H7 (cell line): ENCODE measurements around the gene FAM163B. TPM values are rescaled to one million over a fixed set of nuclear protein-coding genes. Genes with fewer than 3 reads are reported as not detected.
A peak's percentile ranks its signal among the peaks of the same experiment; 100 is the strongest.

Experiments
- DNase-seq: peaks from one replicate; pipeline ENCODE4 v3.0.0; 2012
- H3K27me3 ChIP-seq: 2 replicates; pipeline ENCODE4 v1.6.0; 2011; ENCODE audit warnings: mild to moderate bottlenecking, low read length; ENCODE audit not compliant: control insufficient read depth, insufficient read depth
- H3K36me3 ChIP-seq: replicated peaks from 2 replicates; pipeline ENCODE4 v1.5.1; 2011; ENCODE audit warnings: low read length; ENCODE audit not compliant: control insufficient read depth, insufficient read depth
- H3K4me3 ChIP-seq: 2 replicates; pipeline ENCODE4 v1.5.1; 2011; ENCODE audit warnings: low read depth, mild to moderate bottlenecking, control low read depth, low read length, moderate library complexity; ENCODE audit not compliant: insufficient read depth
- total RNA-seq: library from RNA; depleted of rRNA; stranded (reverse); fragments of >200 nt; shearing (Covaris generic); gene quantifications from 2 replicates; pipeline ENCODE4 v1.2.3, GENCODE V29; 2014; rRNA removed

FAM163B gene
- 1.2 and 3.7 TPM in 2 replicates for total RNA-seq

GRCh38 chr9:133609311-133610098, at the start of gene FAM163B:
Gene FAM163B, minus strand, starts transcription at chr9:133609389. Its CDS starts 29,166 bp downstream, at chr9:133580223.
- Histone ChIP-seq H3K27me3 (peaks cover 9% of the 10 kb centered on the region), H3K4me3 (peak within 1 kb of the TSS; percentile 29), H3K36me3 (no peaks in the 10 kb centered on the region)
- peak; percentile 98 for DNase-seq

GRCh38 chr9:133657120-133657661, 48.0 kb upstream of the FAM163B start:
- no peak overlapping the region for H3K4me3 ChIP-seq
- DNase-seq: no peak
- peaks cover 16% of the 10 kb centered on the region for H3K27me3 ChIP-seq
- no peaks in the 10 kb centered on the region for H3K36me3 ChIP-seq

DNA sequence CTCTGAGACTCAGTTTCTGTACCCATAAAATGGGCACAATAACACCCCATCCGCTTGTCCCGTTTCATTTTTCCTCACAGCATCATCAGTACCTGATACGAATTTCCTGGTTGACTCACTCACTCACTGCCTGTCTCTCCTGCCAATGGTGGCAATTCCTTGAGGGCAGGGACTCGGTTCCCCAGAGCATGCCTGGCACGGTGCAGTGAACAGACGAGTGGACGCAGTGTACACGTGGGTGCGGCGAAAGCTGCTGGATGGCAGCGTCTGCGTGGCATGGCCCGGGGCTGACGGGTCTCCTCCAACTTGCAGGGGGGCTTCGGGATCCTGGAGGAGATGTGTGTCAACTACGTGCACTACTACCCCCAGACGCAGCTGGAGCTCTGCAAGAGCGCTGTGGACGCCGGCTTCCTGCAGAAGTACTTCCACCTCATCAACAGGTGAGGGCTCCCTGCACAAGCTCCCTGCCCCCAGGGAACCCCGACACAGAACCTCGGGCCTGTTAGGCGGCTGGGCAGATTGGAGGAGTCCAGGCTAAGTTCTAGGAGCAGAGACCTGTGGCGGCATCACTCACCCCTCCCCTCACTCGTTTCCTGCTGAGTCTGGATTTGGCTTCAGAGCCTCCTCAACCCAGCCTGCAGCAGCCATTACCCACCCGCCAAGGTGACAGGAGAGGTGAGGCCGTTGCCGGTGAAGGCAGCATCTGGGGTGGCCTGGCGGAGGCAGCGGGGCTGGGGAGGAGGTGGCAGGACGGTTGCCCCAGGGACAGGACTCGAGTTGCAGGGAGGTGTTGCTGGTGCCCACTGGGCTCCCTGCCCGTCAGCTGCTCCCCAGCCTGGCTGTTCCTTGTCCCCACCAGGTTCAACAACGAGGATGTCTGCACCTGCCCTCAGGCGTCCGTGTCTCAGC, 47.3 kb upstream of the FAM163B start:
- Histone ChIP-seq H3K36me3 (no peaks in the 10 kb centered on the region), H3K4me3 (no peak overlapping the region), H3K27me3 (peaks cover 16% of the 10 kb centered on the region)
- DNase-seq: no peak

DNA sequence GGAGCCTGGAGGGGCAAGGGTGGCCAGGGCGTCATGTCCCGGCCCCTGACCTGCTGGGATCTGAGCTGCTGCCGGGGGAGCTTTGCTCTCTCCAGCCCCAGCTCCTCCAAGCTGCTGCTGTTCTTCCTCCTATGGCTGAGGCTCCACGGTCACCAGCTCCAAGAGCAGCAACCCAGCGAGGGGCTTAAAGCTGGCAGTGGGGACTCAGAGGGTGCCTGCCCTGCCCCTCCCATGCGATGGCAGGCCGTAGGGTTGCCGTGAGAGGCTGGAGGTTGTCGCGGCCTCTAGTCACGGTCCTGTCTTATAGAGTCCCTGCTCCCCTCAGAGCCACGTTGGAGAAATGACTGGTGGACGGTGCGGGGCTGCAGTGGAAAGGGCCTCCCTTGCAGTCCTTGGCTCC, 46.5 kb upstream of the FAM163B start:
- no peak for DNase-seq
- no peaks in the 10 kb centered on the region for H3K36me3 ChIP-seq
- no peak overlapping the region for H3K4me3 ChIP-seq
- H3K27me3 ChIP-seq: peaks cover 16% of the 10 kb centered on the region

GRCh38 chr9:133654736-133655657, 45.8 kb upstream of the FAM163B start:
- Histone ChIP-seq H3K36me3 (no peaks in the 10 kb centered on the region), H3K27me3 (peaks cover 14% of the 10 kb centered on the region), H3K4me3 (no peak overlapping the region)
- no peak for DNase-seq

GRCh38 chr9:133653638-133654037, 44.4 kb upstream of the FAM163B start:
- no peak for DNase-seq
- H3K4me3 ChIP-seq: no peak overlapping the region
- no peaks in the 10 kb centered on the region for H3K36me3 ChIP-seq
- H3K27me3 ChIP-seq: peaks cover 2% of the 10 kb centered on the region; the same call in 1 of the 2 replicates

DNA sequence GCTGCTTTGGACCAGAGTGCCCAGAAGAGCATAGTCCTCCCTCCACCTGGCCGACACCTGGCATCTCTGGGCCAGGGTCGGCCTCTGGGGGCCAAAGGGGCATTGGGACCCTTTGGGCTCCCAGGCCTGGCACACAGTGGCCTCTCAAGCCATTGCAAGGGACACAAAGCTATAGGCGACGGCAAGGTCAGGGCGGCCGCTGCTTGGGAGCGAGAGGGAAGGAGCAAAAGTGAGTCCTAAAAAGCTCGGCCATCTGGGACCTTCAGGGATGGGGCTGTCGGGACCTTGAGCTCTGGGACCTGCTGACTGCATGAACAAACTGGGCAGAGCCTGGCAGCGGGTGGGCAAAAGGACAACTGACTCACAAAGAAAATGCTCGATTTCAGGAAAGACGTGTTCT, 40.8 kb upstream of the FAM163B start:
- H3K36me3 ChIP-seq: no peaks in the 10 kb centered on the region
- H3K27me3 ChIP-seq: no peaks in the 10 kb centered on the region; the same call in 1 of the 2 replicates
- H3K4me3 ChIP-seq: no peak overlapping the region
- DNase-seq: no peak

DNA sequence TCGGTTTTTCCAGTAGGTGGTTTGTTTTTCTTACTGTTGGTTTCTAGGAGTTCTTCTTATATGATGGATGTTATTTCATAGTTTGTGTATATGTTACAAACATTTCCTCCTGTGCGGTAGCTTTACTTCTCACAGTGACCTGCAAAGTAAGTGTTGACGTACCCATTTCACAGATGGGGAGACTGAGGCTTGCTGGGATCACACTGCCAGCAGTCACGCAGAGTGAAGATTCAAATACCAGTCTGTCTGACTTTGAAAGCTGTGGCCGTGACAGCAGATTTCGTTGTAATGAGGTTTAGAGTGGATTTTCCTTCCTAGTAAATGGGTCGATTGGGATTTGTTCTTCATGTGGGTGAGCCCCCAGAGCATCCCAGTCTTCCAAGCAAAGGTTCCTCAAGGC, 40.0 kb upstream of the FAM163B start:
- no peak overlapping the region for H3K4me3 ChIP-seq
- no peaks in the 10 kb centered on the region for H3K36me3 ChIP-seq
- DNase-seq: no peak
- H3K27me3 ChIP-seq: no peaks in the 10 kb centered on the region

GRCh38 chr9:133647765-133648469, 38.7 kb upstream of the FAM163B start:
- H3K27me3 ChIP-seq: no peaks in the 10 kb centered on the region
- no peak overlapping the region for H3K4me3 ChIP-seq
- no peak for DNase-seq
- no peaks in the 10 kb centered on the region for H3K36me3 ChIP-seq

DNA sequence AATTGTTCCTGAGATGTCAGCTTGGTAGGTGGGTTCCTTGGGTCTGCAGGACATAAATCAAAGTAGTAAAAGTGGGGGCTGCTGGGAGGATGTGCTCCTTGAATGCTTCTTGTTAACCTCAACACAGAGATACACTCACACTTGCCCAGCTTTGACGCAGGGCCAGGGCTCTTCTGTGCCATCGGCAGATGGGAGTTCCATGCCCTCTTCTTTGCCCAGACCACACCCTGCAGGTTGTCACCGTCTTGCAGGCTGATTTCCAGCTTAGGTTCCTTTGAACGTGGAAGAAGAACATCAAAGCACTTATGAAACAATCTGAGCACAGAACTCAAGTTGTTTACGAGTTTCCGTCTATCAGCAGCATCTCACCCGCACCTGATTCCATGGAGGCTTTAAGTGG, 38.0 kb upstream of the FAM163B start:
- Histone ChIP-seq H3K27me3 (no peaks in the 10 kb centered on the region), H3K4me3 (no peak overlapping the region), H3K36me3 (no peaks in the 10 kb centered on the region)
- no peak for DNase-seq

- DNase-seq: no peak
- H3K36me3 ChIP-seq: no peaks in the 10 kb centered on the region
- no peak overlapping the region for H3K4me3 ChIP-seq
- H3K27me3 ChIP-seq: no peaks in the 10 kb centered on the region
These were observed 36.0 kb upstream of the FAM163B start for GRCh38 chr9:133645021-133645765.

DNA sequence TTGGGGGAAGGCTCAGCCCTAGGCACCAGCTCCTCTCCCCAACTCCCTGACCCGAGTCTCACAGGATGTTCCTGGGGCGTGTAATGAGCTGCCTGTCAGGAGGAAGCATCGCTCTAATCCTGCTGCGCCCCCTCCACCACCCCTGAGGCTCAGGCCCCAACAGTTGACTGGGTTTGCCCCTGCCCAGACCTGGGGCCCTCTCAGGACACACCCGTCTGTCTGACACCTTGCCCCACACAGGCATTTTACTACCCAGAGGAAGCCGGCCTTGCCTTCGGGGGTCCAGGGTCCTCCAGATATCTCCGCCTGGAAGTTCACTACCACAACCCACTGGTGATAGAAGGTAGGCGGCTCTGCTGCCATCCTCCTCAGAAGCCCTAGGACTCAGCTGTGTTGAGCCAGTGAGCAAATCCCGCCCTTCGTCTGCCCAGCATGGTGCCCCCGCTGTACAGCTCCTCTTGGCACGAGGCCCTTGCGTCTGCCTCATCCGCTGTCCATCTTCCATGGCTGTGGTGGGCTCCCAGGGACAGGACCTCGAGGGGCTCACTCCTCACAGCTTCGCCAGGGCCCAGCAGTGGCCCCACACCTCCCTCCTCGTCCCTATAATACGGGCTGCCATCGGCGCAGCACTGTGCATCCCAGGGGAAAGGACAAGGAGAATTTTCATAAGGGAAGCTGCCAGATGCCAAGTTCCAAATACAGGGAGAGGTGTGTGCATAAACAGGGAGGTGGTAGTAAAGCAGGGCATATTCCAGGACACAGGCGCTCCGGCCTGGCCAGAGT, 35.0 kb upstream of the FAM163B start:
- H3K4me3 ChIP-seq: no peak overlapping the region
- H3K36me3 ChIP-seq: no peaks in the 10 kb centered on the region
- no peaks in the 10 kb centered on the region for H3K27me3 ChIP-seq
- DNase-seq: no peak
